K562 (cell line): ENCODE data around the gene ABCC11. TPM values are rescaled to one million over a fixed set of nuclear protein-coding genes. Genes with fewer than 3 reads are reported as not detected.

Experiments used
- ATF3 ChIP-seq, 2 experiments: fragments of 450-650 bp in 1 of 2; sonication (generic) in 1 of 2; formaldehyde crosslinking in 1 of 2; IDR thresholded peaks in 1 of 2; conservative IDR thresholded peaks in 1 of 2; 2 replicates each; pipeline versions ENCODE4 v1.6.1 to v1.8.1; 2016 to 2023; ENCODE audit warnings: mild to moderate bottlenecking in 2 of 2, moderate library complexity in 2 of 2, inconsistent platforms in 1 of 2, missing genetic modification reagents in 1 of 2
- CBX1 ChIP-seq: sonication (generic); IDR thresholded peaks from 2 replicates; pipeline ENCODE4 v1.6.1; 2016; ENCODE audit warnings: antibody characterized with exemption, low read depth, mild to moderate bottlenecking
- CTCF ChIP-seq, 3 experiments: IDR thresholded peaks in 2 of 3; conservative IDR thresholded peaks in 1 of 3; 2 replicates each; pipeline ENCODE4 v1.5.1; 2011 to 2012; ENCODE audit warnings: low read length in 3 of 3, mild to moderate bottlenecking in 3 of 3, control low read depth in 2 of 3, improper control_type of control experiment in 1 of 3, inconsistent platforms in 1 of 3, low read depth in 1 of 3, mixed read lengths in 1 of 3, moderate library complexity in 1 of 3; ENCODE audit not compliant: insufficient read depth in 2 of 3
- ETV1 ChIP-seq: fragments of 450-650 bp; conservative IDR thresholded peaks from 2 replicates; pipeline ENCODE4 v1.6.1; 2016; ENCODE audit warnings: missing genetic modification characterization, control low read depth, low read depth, missing compliant biosample characterization
- EZH2 ChIP-seq: IDR thresholded peaks from 2 replicates; pipeline ENCODE4 v1.6.1; 2012; ENCODE audit warnings: low read depth, mild to moderate bottlenecking, inconsistent platforms, low read length, borderline replicate concordance
- GABPA ChIP-seq: fragments of 200-800 bp; sonication (Bioruptor generic); conservative IDR thresholded peaks from 2 replicates; pipeline ENCODE4 v1.6.1; 2016; ENCODE audit warnings: low read depth, missing genetic modification characterization, missing compliant biosample characterization
- JUN ChIP-seq, 2 experiments: sonication (generic) in 1 of 2; formaldehyde crosslinking in 1 of 2; IDR thresholded peaks; 2 replicates each; pipeline versions ENCODE4 v1.6.1 to v1.8.0; 2012 to 2022; ENCODE audit warnings: borderline replicate concordance in 2 of 2, mild to moderate bottlenecking in 2 of 2, improper control_type of control experiment in 1 of 2, low read depth in 1 of 2, low read length in 1 of 2, missing genetic modification reagents in 1 of 2
- KDM4B ChIP-seq, 2 experiments: fragments of 450-650 bp in 1 of 2; sonication (generic) in 1 of 2; IDR thresholded peaks; 2 replicates each; pipeline ENCODE4 v1.6.1; 2016 to 2017; ENCODE audit warnings: borderline replicate concordance in 2 of 2, antibody characterized with exemption in 1 of 2, low read depth in 1 of 2, mild to moderate bottlenecking in 1 of 2
- L3MBTL2 ChIP-seq: fragments of 450-650 bp; IDR thresholded peaks from 2 replicates; pipeline ENCODE4 v1.6.1; 2016; ENCODE audit warnings: mild to moderate bottlenecking, moderate library complexity
- MYC ChIP-seq, 2 experiments: fragments of 250-450 bp in 1 of 2; sonication (Bioruptor Pico) in 1 of 2; IDR thresholded peaks; 2 replicates each; pipeline versions ENCODE4 v1.5.1 to v1.6.1; 2012 to 2021; ENCODE audit warnings: low read depth in 2 of 2, borderline replicate concordance in 1 of 2, improper control_type of control experiment in 1 of 2, low read length in 1 of 2, mild to moderate bottlenecking in 1 of 2, moderate library complexity in 1 of 2
- RB1 ChIP-seq: fragments of 450-650 bp; IDR thresholded peaks from 2 replicates; pipeline ENCODE4 v1.6.1; 2017; ENCODE audit warnings: low read depth, mild to moderate bottlenecking
- RCOR1 ChIP-seq, 2 experiments: IDR thresholded peaks; 2 replicates each; pipeline ENCODE4 v1.6.1; 2012; ENCODE audit warnings: low read depth in 2 of 2, low read length in 2 of 2, borderline replicate concordance in 1 of 2, improper control_type of control experiment in 1 of 2
- SMC3 ChIP-seq: conservative IDR thresholded peaks from 2 replicates; pipeline ENCODE4 v1.6.1; 2011; ENCODE audit warnings: low read depth, low read length, improper control_type of control experiment; ENCODE audit not compliant: insufficient read depth
- TBL1XR1 ChIP-seq, 2 experiments: IDR thresholded peaks; 2 replicates each; pipeline ENCODE4 v1.6.1; 2012; ENCODE audit warnings: improper control_type of control experiment in 2 of 2, low read length in 2 of 2, mild to moderate bottlenecking in 1 of 2
- YY1 ChIP-seq, 3 experiments: IDR thresholded peaks; 2 replicates each; pipeline ENCODE4 v1.6.1; 2011; ENCODE audit warnings: low read length in 2 of 3, mild to moderate bottlenecking in 2 of 3, moderate library complexity in 2 of 3, borderline replicate concordance in 1 of 3, control low read depth in 1 of 3, low read depth in 1 of 3; ENCODE audit not compliant: insufficient read depth in 3 of 3, insufficient replicate concordance in 2 of 3, control insufficient read depth in 1 of 3, insufficient read length in 1 of 3; ENCODE audit errors: extremely low read depth in 1 of 3
- polyA plus RNA-seq, 8 experiments: library from polyadenylated mRNA; depleted of rRNA in 4 of 8; stranded (reverse) in 5 of 8; unstranded in 3 of 8; fragments of >200 nt; fragmentation: Nextera tagmentation in 2 of 8; fragmentation: Illumina TruSeq in 1 of 8; extraction: Ambion mirVana in 2 of 8; extraction: Trizol in 1 of 8; gene quantifications; 2 replicates each; pipeline versions ENCODE4 v1.2.1 to v1.2.3, GENCODE V29; 2011 to 2014; ENCODE audit warnings: inconsistent platforms in 1 of 8, missing spikeins in 1 of 8
- total RNA-seq, 7 experiments: library from RNA; depleted of rRNA in 6 of 7; stranded (reverse); fragments of >200 nt in 6 of 7; fragmentation: Illumina TruSeq in 2 of 7; extraction: Trizol in 2 of 7; gene quantifications; 2 replicates each; pipeline versions ENCODE4 v1.2.1 to v1.2.3, GENCODE V29; 2011 to 2021; ENCODE audit warnings: low replicate concordance in 1 of 7
- TF ChIP-seq, protein P1 (sequence below), 2 experiments: IDR thresholded peaks; 2 replicates each; pipeline ENCODE4 v1.6.1; 2011; ENCODE audit warnings: borderline replicate concordance in 1 of 2, control low read depth in 1 of 2, low read depth in 1 of 2, low read length in 1 of 2, mild to moderate bottlenecking in 1 of 2, mixed read lengths in 1 of 2, moderate library complexity in 1 of 2; ENCODE audit not compliant: insufficient read depth in 1 of 2, insufficient read length in 1 of 2, poor library complexity in 1 of 2, severe bottlenecking in 1 of 2; ENCODE audit errors: extremely low read depth in 1 of 2

Gene ABCC11
- total and polyA plus RNA-seq, 9 of the 15 experiments (the other 6 are each of a cell fraction or from before 2014, with no cell fraction given): 0.04 to 0.14 (median 0.04) TPM; not detected in 6

- TF ChIP-seq YY1 (IDR thresholded peaks at IDR 0.05; ENCODE audit: borderline replicate concordance in 1 of 3, control insufficient read depth in 1 of 3, extremely low read depth in 1 of 3, insufficient read depth in 3 of 3, insufficient read length in 1 of 3, insufficient replicate concordance in 2 of 3, low read depth in 1 of 3, low read length in 2 of 3): peak in 1 of 3 experiments; percentile 11
- TF ChIP-seq, protein P1, sequence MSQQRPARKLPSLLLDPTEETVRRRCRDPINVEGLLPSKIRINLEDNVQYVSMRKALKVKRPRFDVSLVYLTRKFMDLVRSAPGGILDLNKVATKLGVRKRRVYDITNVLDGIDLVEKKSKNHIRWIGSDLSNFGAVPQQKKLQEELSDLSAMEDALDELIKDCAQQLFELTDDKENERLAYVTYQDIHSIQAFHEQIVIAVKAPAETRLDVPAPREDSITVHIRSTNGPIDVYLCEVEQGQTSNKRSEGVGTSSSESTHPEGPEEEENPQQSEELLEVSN (IDR thresholded peaks at IDR 0.05; ENCODE audit: borderline replicate concordance in 1 of 2, extremely low read depth in 1 of 2, insufficient read depth in 1 of 2, insufficient read length in 1 of 2, low read depth in 1 of 2, low read length in 1 of 2, poor library complexity in 1 of 2, severe bottlenecking in 1 of 2): peak; percentile 23 to 53
- no peak for TF ChIP-seq GABPA (tag)
- TF ChIP-seq CTCF (IDR thresholded peaks at IDR 0.05 in 2 of 3, conservative IDR thresholded peaks at IDR 0.05 in 1 of 3; ENCODE audit: insufficient read depth in 2 of 3, low read depth in 1 of 3, low read length in 3 of 3): peak; percentile 90 to 93 (median 92)
- TF ChIP-seq CBX1: no peak
- TF ChIP-seq JUN (IDR thresholded peaks at IDR 0.05; ENCODE audit: borderline replicate concordance, low read depth, low read length): peak; percentile 38; the same call in 1 of the 2 replicates
- no peak for TF ChIP-seq JUN (CRISPR knock-in tag; IDR thresholded peaks at IDR 0.05; ENCODE audit: borderline replicate concordance)
- peak in 1 of 2 experiments; percentile 46; a peak in 1 of 4 replicates for TF ChIP-seq RCOR1 (IDR thresholded peaks at IDR 0.05; ENCODE audit: borderline replicate concordance in 1 of 2, low read depth in 2 of 2, low read length in 2 of 2)
- TF ChIP-seq EZH2: no peak
- TF ChIP-seq L3MBTL2: 0 out of 2 replicates have a peak, but pooled peaks have one; percentile 44
- 0 out of 4 replicates have a peak, but pooled peaks of 1 of the 2 experiments have one; percentile 56 for TF ChIP-seq KDM4B (IDR thresholded peaks at IDR 0.05; ENCODE audit: borderline replicate concordance in 2 of 2, low read depth in 1 of 2)
- peak; percentile 87 for TF ChIP-seq MYC (IDR thresholded peaks at IDR 0.05; ENCODE audit: low read depth, low read length)
- TF ChIP-seq MYC (CRISPR knock-in tag; IDR thresholded peaks at IDR 0.05; ENCODE audit: borderline replicate concordance, low read depth): no peak
- TF ChIP-seq ATF3 (IDR thresholded peaks at IDR 0.05): no peak
- no peak for TF ChIP-seq ATF3 (CRISPR knock-in tag; conservative IDR thresholded peaks at IDR 0.05)
- peak; percentile 87 for TF ChIP-seq SMC3
- TF ChIP-seq TBL1XR1 (IDR thresholded peaks at IDR 0.05; ENCODE audit: low read length in 2 of 2): no peak
- peak; percentile 53 for TF ChIP-seq ETV1
- TF ChIP-seq RB1: 0 out of 2 replicates have a peak, but pooled peaks have one; percentile 24
Observed at GRCh38 chr16:48156790-48157209, 90.5 kb downstream of the ABCC11 start (continued).
